ENCODE data around the gene GPRC5C.

- TF ChIP-seq CTCF (IDR thresholded peaks at IDR 0.05), result no peak
- TF ChIP-seq EZH2 (IDR thresholded peaks at IDR 0.05; ENCODE audit: borderline replicate concordance, insufficient read depth, low read depth, low read length, poor library complexity, severe bottlenecking), result no peak
Measured at GRCh38 chr17:74460996-74461395, 29.1 kb downstream of the GPRC5C start.

Measured in B cell (primary cell).